COLO829 (cell line): ENCODE measurements around the gene MYBPC2.

ENCODE experiments used
- DNase-seq: peaks from one replicate; pipeline ENCODE4 v3.0.0; 2012; ENCODE audit warnings: low spot score

Gene MYBPC2

DNA sequence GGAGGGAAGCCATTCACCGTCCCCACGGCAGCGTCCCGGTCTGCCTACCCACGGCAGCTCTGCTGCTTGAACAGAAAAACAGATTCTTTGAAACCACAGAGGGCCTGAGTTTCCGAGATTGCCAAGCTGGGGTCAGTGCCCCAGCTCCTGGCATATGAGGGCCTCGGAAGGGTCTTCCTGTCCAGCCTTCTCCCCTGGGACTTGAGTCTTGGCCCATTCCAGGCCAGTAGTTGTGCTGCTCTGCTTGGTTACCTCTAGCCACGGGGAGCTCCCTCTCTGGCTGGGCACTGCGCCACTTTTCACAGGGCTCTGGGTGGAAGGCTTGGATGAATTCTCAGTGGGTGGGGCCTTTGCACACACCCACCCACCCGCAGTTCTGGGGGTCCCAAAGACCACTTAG, 22.6 kb upstream of the MYBPC2 start:
- DNase-seq: no peak

GRCh38 chr19:50412419-50412818, 20.3 kb upstream of the MYBPC2 start:
- DNase-seq: no peak

- DNase-seq: no peak
Measured at GRCh38 chr19:50413096-50413495, 19.6 kb upstream of the MYBPC2 start.

DNA sequence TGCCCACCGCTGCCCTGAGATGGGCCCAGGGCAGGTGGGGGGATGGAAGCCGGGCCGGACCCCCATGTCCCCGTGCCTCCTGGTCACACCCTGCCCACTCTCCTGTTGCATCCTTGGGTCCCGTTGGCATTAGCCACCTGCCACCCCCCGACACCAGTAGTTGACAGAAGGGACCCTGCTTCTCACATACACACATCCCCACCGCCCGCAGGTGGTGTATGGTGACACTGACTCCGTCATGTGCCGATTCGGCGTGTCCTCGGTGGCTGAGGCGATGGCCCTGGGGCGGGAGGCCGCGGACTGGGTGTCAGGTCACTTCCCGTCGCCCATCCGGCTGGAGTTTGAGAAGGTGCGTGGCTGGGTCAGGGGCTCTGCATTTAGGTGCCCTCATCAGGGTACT, 19.2 kb upstream of the MYBPC2 start:
- DNase-seq: no peak

- DNase-seq: peak; percentile 70
Measured at GRCh38 chr19:50414864-50415660, 17.6 kb upstream of the MYBPC2 start.

- no peak for DNase-seq
Measured at GRCh38 chr19:50415661-50416033, 17.0 kb upstream of the MYBPC2 start.

GRCh38 chr19:50416034-50416977, 16.4 kb upstream of the MYBPC2 start:
- DNase-seq: no peak

GRCh38 chr19:50417111-50418081, 15.3 kb upstream of the MYBPC2 start:
- no peak for DNase-seq

GRCh38 chr19:50418176-50419021, 14.3 kb upstream of the MYBPC2 start, which contains the start of gene SPIB:
Gene SPIB (plus strand): TSS chr19:50418938. CDS start chr19:50418963, 25 bp downstream.
- no peak for DNase-seq

GRCh38 chr19:50419022-50419579, 13.6 kb upstream of the MYBPC2 start:
- no peak for DNase-seq

DNA sequence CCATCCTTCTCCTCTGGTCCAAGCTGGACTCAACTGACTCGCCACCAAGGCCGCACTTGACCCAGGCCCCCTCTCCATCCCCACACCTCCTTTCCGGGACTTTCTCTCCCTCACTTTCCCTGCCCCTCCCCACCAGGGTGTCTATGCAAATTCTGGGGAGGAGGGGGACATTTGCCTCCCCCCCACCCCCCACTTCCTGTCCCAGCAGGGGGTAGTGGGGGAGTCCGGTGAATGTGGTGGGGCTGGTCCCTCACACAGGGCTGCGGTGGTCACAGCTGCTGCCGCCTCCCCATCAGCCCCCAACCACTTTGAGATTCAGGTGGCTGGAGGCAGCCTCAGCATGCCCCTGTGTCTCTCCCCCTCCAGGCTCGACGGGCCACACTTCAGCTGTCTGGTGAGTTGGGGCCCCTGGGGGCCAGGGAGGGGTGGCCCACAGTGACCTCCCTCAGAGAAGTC, 13.1 kb upstream of the MYBPC2 start:
- no peak for DNase-seq

GRCh38 chr19:50420127-50420526, 12.6 kb upstream of the MYBPC2 start:
- DNase-seq: no peak

DNA sequence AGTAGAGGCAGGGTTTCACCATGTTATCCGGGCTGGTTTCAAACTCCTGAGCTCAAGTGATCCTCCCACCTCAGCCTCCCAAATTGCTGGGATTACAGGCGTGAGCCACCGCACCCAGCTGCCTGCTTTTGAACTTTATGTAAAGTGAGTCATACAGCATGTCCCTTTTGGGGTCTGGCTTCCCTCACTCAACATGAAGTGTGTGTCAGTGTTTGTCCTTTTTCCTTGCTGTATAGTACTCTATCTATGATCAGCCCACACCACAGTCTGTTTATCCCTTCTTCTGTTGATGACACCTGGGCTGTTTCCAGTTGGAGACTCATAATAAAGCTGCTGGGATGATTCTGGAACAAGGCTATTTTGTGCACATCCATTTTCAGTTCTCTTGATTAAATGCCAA, 11.9 kb upstream of the MYBPC2 start:
- no peak for DNase-seq

- DNase-seq: no peak
Measured at GRCh38 chr19:50422397-50423278, 10.1 kb upstream of the MYBPC2 start.

DNA sequence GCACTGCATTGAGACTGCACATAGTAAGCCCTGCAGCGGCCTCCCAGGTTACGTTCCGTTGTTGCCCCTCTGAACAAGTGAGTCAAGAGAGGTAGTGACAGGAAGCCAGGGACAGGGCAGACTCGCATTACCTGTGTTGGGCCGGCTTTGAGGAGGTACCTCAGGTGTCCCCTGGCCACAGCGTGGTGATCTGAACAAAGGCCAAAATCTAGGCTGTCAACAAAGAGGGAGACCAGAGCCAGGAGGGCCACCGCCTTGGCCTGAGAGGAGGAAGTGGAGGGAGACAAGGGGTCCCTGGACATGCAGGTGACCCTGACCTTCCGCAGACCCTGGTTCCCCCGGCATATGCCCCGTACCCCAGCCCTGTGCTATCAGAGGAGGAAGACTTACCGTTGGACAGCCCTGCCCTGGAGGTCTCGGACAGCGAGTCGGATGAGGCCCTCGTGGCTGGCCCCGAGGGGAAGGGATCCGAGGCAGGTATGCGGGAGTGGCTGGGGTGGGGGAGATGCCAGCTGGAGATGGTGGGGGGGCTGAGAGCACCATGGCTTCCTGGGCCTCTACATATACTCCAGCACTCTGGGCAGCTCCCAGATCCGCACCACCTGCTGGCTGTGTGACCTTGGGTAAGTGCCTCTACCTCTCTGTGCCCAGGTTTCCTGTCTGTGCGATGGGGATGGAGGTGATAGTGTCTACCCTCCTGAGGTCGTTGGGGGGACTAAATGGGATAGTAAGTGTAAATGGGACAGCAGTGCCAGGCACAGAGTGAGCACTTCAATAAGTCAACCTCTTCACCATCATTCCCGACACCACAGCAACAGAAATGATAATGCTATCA, 9.2 kb upstream of the MYBPC2 start:
- no peak for DNase-seq

DNA sequence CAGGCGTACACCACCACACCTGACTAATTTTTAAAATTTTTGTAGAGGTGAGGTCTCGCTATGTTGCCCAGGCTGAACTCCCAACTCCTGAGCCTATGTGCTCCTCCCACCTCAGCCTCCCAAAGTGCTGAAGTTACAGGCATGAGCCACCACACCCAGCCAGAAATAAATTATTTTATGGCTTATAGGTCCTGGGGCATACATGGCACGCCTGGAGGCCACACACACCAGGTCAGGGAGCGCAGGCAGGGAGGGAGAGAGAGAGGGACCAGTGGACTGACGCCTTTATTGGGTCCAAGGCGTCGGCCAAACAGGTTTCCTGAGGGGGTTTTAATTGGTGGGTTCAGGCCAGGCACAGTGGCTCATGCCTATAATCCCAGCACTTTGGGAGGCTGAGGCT, 7.1 kb upstream of the MYBPC2 start:
- DNase-seq: no peak

DNA sequence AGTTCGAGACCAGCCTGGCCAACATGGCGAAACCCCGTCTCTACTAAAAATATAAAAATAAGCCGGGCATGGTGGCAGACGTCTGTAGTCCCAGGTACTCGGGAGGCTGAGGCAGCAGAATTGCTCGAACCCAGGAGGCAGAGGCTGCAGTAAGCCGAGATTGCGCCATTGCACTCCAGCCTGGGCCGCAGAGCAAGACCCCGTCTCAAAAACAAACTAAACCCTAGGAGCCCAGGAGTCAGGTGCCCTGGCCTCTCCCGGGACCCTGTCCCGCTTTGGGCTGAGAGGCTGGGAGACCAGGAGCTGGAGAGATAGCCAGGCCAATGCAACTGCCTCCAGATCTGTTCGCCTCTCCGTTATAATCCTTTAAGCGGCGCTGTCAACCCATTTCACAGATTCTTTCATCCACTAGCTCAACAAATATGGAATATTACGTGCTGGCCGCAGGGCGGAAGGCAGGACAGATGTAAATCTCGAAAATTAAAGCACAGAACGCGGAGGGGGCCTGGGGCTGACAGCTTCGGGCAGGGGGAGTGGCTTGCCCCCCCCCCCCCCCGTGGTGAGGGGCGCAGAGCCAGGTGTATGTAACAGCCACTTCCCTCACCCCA, 5.3 kb upstream of the MYBPC2 start:
- DNase-seq: no peak

DNA sequence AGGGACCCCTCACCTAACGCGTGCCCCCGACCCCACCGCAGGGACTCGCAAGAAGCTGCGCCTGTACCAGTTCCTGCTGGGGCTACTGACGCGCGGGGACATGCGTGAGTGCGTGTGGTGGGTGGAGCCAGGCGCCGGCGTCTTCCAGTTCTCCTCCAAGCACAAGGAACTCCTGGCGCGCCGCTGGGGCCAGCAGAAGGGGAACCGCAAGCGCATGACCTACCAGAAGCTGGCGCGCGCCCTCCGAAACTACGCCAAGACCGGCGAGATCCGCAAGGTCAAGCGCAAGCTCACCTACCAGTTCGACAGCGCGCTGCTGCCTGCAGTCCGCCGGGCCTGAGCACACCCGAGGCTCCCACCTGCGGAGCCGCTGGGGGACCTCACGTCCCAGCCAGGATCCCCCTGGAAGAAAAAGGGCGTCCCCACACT, 4.7 kb upstream of the MYBPC2 start:
- DNase-seq: no peak
